HPDE6-E6E7 (cell line): Measurements from ENCODE around the gene TNFRSF6B.

Source experiments
- DNase-seq: peaks from one replicate; pipeline ENCODE4 v3.0.0; 2011; ENCODE audit warnings: missing footprints; ENCODE audit errors: extremely low spot score

Gene TNFRSF6B

DNA sequence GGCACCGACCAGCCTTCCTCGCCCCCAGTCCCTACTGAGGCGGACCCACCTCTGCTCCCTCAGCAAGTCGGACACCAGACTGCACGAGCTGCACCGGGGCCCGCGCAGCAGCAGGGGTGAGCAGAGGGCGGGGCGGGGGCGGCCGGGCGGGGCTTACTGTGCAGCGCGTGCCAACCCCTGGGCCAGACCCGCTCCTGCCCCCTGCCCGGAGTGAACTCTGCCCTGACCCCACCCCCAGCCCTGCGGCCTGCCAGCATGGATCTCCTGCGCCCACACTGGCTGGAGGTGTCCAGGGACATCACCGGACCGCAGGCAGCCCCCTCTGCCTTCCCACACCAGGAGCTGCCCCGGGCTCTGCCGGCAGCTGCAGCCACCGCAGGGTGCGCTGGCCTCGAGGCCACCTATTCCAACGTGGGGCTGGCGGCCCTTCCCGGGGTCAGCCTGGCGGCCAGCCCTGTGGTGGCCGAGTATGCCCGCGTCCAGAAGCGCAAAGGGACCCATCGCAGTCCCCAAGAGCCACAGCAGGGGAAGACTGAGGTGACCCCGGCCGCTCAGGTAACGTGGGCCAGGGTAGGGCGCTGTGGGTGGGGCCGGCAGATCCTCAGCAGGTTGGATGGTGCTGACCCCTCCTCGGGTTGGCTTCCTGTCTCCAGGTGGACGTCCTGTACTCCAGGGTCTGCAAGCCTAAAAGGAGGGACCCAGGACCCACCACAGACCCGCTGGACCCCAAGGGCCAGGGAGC is 41.7 kb downstream of the TNFRSF6B start:
- DNase-seq, result no peak

DNA sequence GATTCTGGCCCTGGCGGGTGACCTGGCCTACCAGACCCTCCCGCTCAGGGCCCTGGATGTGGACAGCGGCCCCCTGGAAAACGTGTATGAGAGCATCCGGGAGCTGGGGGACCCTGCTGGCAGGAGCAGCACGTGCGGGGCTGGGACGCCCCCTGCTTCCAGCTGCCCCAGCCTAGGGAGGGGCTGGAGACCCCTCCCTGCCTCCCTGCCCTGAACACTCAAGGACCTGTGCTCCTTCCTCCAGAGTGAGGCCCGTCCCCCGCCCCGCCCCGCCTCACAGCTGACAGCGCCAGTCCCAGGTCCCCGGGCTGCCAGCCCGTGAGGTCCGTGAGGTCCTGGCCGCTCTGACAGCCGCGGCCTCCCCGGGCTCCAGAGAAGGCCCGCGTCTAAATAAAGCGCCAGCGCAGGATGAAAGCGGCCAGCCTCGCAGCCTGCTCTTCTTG is 42.3 kb downstream of the TNFRSF6B start:
- no peak for DNase-seq

DNA sequence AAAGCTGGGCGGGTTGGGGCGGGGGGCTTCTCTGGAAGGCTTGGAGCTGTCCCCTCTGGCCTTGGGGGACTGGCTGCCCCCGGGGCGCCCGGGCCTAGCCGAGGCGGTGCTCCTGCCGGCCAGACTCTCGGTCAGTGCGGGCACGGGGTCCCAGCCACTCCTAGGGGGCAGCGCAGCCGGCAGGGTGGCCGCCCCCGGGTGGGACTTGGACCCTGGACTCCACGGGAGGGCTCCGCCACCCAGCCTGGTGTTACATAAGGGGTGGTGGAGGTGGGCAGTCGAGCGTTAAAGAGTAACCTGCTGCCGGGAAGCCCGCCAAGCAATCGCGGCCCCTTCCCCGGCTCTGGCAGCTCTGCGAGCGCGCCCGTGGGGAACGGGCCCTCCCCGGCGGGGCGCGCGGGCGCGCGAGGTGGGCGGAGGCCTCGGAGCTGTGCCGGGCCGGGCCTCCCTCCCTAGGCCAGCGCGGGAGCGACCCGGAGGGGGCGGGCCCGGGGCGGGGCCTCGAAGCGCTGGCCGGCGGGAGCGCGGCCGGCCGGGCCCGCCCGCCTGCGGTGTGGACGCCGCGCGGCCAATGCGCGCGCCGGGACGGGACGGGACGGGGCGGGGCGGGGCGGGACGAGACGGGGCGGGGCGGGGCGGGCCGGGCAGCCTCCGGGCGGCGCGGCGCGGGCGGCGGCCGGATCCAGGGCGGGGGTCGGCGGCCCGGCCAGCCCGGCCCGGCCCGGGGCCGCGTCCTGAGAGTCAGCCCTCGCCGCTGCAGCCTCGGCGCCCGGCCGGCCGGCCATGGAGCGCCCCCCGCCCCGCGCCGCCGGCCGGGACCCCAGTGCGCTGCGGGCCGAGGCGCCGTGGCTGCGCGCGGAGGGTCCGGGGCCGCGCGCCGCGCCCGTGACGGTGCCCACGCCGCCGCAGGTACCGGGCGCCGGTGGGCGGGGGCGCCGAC is 42.9 kb downstream of the TNFRSF6B start, which contains the start of gene SLC2A4RG:
SLC2A4RG (plus strand) TSS at position 647 of the 940 bp plus-strand sequence; CDS start at position 784, 137 bp downstream.
- peak; percentile 98 for DNase-seq

DNA sequence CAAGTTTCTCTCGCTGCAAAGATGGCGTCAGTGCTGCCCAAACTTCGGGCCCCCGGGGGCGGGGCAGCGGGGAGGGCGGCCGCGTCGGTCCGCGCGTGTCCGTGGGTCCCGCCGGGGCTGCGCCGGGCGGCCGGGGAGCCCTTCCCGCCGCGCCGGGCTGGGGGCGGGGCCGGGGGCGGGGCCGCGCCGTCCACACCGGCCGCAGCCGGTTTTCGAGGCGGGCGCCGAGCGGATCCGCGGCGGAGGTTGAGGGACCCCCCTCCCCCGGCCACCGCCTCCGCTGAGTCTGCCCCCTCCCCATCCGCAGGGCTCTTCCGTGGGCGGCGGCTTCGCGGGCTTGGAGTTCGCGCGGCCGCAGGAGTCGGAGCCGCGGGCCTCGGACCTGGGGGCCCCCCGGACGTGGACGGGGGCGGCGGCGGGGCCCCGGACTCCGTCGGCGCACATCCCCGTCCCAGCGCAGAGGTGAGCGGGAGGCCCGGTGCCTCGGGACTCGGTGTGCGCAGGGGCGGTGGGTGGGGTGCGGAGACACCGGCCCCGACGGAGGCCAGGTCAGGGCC is 43.7 kb downstream of the TNFRSF6B start:
- no peak for DNase-seq

DNA sequence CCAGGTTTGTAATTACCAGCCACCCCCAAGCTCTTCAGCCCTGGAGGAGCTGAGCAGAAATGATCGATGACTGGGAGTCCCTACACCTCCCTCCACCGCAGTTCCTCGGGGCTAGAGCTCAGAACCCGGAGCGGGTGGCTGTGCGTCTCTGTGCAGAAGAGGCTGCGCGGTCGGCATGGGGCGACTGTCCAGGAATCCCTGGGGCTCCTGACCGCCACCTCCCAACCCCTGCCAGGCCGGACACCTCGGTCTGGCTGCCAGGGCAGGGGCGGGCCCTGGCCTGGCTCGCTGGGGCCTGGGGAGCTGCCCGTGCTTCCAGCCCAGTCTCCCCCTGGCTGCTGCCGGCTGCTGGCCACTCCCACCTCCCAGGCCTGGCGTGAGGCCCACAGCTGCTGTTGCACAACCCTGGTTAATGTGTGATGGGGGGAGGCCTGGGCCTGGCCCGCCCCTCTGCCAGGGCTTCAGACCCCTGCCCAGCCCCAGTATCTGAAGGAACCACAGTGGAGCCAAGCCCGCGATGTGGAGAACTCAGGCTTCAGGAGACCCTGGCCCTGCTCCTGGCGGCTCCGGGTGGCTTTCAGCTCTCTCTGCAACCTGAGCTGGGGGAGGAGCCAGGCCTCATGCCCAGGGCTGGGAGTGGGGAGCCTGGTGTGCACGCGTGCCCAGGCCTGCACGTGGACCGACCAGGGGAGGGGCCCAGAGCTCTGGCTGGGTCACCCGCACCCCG is 44.3 kb downstream of the TNFRSF6B start:
- DNase-seq, result peak; percentile 97

DNA sequence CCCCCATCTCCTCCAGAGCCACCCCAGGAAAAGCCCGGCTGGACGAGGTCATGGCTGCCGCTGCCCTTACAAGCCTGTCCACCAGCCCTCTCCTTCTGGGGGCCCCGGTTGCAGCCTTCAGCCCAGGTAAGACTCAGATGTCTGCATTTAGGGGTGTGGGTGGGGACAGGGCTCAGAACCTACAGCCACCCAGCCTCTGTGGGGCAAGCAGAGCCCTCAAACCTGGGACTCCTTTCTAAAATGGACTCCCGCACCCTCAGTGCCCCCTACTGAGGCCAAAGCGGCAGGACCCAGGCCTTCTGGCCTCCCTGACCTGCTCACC is 44.9 kb downstream of the TNFRSF6B start:
- DNase-seq, result no peak

DNA sequence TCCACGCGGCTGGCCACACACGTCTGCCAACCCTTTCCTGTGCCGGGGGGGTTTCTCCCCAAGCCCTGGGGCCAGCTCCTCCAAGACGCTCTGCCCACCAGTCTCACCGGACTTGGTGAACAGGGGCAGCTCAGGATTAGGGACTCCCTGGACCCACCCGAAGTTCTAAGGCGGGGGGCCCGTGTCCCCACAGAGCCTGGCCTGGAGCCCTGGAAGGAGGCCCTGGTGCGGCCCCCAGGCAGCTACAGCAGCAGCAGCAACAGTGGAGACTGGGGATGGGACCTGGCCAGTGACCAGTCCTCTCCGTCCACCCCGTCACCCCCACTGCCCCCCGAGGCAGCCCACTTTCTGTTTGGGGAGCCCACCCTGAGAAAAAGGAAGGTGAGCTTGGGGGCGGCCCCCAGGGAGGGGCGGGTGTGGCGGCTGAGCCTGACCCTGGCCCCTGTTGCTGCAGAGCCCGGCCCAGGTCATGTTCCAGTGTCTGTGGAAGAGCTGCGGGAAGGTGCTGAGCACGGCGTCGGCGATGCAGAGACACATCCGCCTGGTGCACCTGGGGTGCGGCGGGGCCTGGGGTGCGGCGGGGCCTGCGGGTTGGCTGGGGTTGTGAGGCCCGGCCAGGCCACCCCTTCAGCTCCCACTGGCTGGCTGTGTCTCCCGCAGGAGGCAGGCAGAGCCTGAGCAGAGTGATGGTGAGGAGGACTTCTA is 45.4 kb downstream of the TNFRSF6B start:
- no peak for DNase-seq

DNA sequence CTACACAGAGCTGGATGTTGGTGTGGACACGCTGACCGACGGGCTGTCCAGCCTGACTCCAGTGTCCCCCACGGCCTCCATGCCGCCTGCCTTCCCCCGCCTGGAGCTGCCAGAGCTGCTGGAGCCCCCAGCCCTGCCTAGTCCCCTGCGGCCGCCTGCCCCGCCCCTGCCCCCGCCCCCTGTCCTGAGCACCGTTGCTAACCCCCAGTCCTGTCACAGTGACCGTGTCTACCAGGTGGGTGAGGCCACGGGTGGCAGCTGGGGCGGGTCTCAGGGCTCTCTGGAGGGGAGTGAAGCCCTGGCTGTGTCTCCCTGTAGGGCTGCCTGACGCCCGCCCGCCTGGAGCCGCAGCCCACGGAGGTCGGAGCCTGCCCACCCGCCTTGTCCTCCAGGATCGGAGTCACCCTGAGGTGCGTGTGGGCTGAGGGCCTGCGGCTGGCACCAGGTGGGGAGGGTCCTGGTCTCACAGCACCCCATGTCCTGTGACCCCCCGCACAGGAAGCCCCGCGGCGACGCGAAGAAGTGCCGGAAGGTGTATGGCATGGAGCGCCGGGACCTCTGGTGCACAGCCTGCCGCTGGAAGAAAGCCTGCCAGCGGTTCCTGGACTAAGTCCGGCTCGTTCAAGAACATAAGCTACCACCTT is 46.1 kb downstream of the TNFRSF6B start:
- DNase-seq, result no peak

DNA sequence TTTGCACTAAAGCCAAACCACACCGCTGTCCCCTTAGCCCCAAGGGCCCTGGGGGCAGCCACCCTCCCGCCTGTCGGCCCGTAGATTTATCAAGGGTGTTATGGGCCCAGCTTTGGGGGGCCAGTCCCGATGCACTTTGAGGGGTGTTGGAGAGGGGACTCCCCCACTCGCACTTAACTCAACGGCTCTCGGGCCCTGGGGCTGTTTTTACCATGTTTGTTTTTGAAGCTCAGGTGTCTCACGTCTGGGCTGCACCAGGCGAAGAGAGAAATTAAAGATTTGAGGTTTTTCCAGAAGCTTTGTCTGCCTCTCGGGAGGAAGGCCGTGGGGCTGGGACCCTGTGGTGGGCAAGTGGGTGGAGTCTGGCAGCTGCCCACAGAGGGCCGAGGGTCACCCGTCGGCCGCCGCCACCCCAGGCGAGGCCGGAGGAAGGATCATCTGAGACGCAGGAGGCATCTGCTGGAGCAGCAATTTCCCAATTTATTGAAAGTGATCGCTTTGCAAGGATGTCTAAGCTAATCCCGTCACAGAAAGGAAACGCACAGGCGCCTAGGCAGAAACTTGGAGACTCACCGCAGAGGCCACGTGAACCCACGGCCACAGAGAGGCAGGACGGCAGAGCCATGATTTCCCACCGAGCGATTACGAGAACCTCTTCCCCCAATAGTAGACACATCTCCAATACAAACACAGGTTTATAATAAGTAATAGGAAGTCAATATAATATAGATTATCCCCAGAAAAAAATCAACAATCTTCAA is 46.9 kb downstream of the TNFRSF6B start:
- DNase-seq, result no peak

DNA sequence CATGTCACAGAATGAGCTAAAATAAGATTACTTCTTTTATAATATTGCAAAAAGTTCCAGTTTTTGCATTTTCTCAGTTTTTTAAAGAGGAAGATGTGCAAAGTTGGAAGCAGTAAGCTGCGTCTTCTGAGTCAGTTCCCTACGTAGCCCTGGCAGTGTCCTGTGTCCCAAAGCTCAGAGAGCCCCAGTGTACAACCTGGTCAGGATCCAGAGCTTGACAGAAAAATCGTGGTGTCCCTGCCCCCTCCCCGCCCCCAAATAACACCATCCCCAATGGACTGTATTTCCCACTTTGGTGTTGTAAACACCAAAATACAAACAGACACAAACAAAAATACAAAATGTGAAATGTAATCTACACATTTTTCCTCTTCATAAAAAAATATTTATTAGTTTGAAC is 47.7 kb downstream of the TNFRSF6B start:
- DNase-seq, result no peak

DNA sequence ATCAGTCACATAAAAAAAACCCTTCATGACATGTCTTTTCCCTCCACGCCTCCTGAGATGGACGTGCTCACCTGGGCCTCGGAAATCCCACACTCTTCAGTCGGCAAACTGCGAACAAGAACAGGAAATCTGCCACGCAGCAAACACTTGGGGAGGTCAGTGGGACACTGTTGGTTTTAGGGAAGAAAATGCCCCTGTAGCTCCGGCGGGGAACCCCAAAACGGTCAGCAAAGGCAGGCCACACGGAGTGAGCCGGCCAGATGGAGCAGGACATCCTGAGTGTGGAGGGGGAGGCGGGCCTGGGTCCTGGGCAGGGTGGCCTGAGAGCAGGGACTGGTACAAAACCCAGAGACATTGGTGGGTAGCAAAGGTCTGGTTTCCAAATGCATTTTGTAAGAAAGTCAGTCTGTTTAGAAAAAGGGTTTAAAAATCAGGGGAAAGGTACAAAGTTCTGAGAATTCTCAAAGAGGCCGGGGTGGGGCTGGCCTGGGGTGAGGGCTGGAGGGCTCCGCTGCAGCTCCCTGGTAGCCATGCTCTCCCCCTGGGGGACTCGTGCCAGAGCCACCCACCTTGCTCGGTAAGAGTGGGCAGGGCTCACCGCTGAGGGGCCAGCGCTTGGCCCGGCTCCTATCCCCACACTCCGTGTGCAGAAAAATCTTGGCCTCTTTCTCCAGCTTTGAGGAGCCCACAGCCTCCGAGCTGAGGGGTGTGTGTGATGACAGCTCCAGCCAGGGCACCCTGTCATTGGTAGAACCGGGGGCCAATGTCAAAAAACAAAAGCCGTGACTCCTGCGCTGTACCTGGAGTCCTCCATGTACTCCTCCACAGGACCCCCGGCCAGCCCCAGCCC is 48.3 kb downstream of the TNFRSF6B start:
- no peak for DNase-seq

DNA sequence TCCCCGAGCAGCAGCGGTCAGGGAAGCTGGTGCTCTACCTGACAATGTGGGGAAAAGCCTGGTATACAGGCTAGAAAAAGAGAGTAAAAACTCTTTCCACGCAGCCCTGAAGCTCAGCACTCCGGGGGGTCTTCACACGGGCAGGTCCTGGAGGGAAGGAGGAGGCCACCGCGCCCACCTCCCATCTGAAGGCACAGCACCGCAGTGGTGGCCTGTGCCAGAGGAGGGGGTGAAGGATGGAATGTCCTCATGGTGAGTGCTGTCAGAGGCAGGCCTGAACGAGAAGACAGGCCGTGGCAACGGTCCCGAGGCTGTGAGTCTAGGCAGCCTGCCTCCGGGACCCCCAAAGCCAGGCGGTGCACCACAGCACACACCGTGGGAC is 49.0 kb downstream of the TNFRSF6B start:
- no peak for DNase-seq

DNA sequence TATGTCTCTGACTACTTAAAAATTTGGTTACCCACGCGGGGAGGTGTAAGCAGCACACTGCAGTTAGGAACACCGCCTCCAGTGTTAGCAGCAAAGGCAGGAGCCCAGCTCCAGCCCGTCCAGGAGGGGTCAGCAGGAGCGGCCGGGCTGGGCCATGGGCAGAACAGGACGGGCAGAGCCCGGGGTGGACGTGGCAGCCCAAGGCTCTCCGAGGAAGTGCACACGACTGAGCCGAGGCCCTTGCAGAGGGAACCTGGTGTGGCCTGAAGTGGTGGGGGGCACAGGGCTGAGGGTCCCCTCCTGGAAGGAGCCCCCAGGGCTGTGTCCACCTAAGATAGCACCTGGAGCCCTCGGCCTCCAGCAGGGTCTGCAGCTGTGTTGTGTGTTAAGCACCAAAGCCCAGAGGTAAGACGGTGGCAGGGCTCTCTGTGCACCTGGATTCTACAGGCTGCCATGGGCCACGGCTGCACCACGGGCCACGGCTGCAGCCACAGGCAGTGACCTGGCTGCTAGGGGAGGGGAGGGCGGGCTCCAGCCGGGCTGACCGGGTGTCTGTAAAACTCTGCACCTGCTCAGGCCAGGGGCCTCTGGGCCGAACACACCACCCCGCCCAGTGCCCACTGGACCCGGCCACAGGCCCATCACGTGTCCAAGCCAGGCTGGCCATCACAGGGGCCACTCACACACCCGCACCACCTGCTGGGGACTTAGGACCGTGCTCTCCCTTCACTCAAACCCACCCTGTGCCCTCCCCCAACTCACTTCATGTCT is 49.7 kb downstream of the TNFRSF6B start:
- no peak for DNase-seq

DNA sequence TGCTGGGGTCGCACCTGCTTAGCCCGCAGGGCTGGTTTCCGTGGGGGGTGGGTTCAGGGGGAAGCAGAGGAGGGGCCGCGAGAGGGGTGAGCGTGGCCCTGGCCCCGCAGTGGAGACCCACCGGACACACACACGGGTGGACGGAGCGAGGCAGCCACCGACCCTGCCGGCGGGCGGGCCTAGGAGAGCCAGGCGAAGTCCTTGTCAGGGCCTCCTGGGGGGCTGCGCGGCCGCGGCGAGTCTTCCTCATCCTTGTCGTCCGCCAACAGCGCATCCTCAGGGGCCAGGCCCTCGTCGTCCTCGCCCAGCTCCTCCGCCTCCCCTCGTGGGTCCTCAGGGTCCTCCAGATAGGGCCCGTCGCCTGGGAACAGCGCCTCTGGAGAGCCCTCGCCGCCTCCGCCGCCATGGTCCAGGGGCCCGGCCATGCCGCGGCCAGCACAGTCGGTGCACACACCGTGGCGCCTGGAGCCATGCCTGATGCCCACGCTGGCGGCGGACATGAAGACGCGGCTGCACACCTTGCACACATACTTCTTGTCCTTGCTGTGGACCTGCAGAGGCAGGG is 50.4 kb downstream of the TNFRSF6B start:
- no peak for DNase-seq

DNA sequence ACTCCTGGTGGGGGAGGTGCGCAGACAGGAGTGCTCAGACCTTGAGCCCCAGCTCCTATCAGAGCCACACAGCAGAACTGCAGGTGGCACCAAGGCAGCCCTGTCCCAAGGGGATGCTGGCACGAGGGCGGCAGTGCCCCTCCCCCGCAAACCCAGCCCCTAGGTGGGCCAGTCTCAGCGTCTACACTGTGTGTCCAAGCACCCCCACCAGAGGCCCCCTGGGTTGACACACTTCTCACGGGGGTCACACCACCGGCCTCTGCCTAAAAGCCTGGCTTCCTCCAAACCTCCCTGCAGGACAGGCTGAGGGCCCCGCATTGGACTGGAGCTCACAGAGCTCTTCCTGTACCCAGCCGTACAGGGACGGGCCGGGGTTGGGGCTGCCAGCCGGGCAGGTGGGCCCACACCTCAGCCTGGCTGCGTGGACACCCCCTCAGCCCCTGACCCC is 51.2 kb downstream of the TNFRSF6B start:
- no peak for DNase-seq
